Stomach (tissue), 4 donors: ENCODE measurements around the gene TTC34.
"Not testable (repeated sequence)": the region's sequence is repeated elsewhere in the genome, so short reads cannot be mapped to it uniquely, and the experiment has no call there.

ENCODE experiments used
- POLR2A ChIP-seq, 4 donors: fragments of 450-650 bp; IDR thresholded peaks; one replicate each; pipeline ENCODE4 v1.6.1; 2016; ENCODE audit warnings: antibody characterized with exemption in 4 of 4, control low read depth in 2 of 4, mild to moderate bottlenecking in 1 of 4, moderate library complexity in 1 of 4
- POLR2AphosphoS5 ChIP-seq, 3 donors: sonication (generic); formaldehyde crosslinking; IDR thresholded peaks; one replicate each; pipeline ENCODE4 v1.6.1; 2016; ENCODE audit warnings: antibody characterized with exemption in 3 of 3
- TF ChIP-seq, protein P1 (sequence below), 7 experiments: fragments of 450-650 bp in 4 of 7; fragments of 200-600 bp in 3 of 7; sonication (generic) in 3 of 7; IDR thresholded peaks; one replicate each; pipeline ENCODE4 v1.5.1; 2016 to 2019; ENCODE audit warnings: antibody characterized with exemption in 7 of 7, control low read depth in 2 of 7, mild to moderate bottlenecking in 1 of 7

DNA sequence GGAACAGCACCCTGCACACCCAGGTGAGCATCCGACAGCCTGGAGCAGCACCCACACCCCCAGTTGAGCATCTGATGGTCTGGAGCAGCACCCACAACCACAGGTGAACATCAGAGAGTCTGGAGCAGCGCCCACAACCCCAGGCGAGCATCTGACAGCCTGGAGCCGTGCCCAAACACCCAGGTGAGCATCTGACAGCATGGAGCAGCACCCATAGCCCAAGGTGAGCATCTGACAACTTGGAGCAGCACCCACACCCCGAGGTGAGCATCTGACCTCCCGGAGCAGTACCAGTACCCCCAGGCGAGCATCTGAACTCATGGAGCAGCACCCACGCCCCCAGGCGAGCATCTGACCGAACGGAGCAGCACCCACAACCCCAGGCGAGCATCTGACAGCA is 144.4 kb downstream of the TTC34 start:
- TF ChIP-seq, protein P1, sequence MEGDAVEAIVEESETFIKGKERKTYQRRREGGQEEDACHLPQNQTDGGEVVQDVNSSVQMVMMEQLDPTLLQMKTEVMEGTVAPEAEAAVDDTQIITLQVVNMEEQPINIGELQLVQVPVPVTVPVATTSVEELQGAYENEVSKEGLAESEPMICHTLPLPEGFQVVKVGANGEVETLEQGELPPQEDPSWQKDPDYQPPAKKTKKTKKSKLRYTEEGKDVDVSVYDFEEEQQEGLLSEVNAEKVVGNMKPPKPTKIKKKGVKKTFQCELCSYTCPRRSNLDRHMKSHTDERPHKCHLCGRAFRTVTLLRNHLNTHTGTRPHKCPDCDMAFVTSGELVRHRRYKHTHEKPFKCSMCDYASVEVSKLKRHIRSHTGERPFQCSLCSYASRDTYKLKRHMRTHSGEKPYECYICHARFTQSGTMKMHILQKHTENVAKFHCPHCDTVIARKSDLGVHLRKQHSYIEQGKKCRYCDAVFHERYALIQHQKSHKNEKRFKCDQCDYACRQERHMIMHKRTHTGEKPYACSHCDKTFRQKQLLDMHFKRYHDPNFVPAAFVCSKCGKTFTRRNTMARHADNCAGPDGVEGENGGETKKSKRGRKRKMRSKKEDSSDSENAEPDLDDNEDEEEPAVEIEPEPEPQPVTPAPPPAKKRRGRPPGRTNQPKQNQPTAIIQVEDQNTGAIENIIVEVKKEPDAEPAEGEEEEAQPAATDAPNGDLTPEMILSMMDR (IDR thresholded peaks at IDR 0.05), result not testable (repeated sequence)
- TF ChIP-seq POLR2AphosphoS5, POLR2A (IDR thresholded peaks at IDR 0.05): not testable (repeated sequence)
